H9 (cell line): ENCODE measurements around the gene TSNAX. TPM values are rescaled to one million over a fixed set of nuclear protein-coding genes. Genes with fewer than 3 reads are reported as not detected.

Experiments
- DNase-seq: peaks from one replicate; pipeline ENCODE4 v3.0.0-alpha.2; 2017
- H2AFZ ChIP-seq: one replicate; pipeline ENCODE4 v1.6.1; 2013; ENCODE audit warnings: mild to moderate bottlenecking, low read length, control low read depth, moderate library complexity
- H2AK5ac ChIP-seq: 2 replicates; pipeline ENCODE4 v1.6.1; 2013; ENCODE audit warnings: low read length, control low read depth, mixed read lengths; ENCODE audit not compliant: insufficient read length
- H2BK120ac ChIP-seq: one replicate; pipeline ENCODE4 v1.6.1; 2013; ENCODE audit warnings: low read depth, mild to moderate bottlenecking, low read length, control low read depth, inconsistent platforms; ENCODE audit not compliant: poor library complexity, severe bottlenecking
- H2BK12ac ChIP-seq: 2 replicates; pipeline ENCODE4 v1.6.1; 2013; ENCODE audit warnings: low read length, control low read depth, mixed read lengths, low read depth; ENCODE audit not compliant: insufficient read length
- H2BK15ac ChIP-seq: 2 replicates; pipeline ENCODE4 v1.6.1; 2013; ENCODE audit warnings: low read depth, low read length, control low read depth
- H2BK20ac ChIP-seq: one replicate; pipeline ENCODE4 v1.6.1; 2013; ENCODE audit warnings: low read depth, mild to moderate bottlenecking, low read length, control low read depth, inconsistent platforms; ENCODE audit not compliant: poor library complexity, severe bottlenecking
- H2BK5ac ChIP-seq: 2 replicates; pipeline ENCODE4 v1.6.1; 2013; ENCODE audit warnings: low read length, control low read depth, mixed read lengths; ENCODE audit not compliant: insufficient read length
- H3K14ac ChIP-seq: 2 replicates; pipeline ENCODE4 v1.6.1; 2013; ENCODE audit warnings: low read length, control low read depth; ENCODE audit not compliant: insufficient read depth
- H3K18ac ChIP-seq: 2 replicates; pipeline ENCODE4 v1.6.1; 2013; ENCODE audit warnings: low read depth, mild to moderate bottlenecking, mixed read lengths, low read length, control low read depth; ENCODE audit not compliant: insufficient read length
- H3K23ac ChIP-seq: 2 replicates; pipeline ENCODE4 v1.6.1; 2013; ENCODE audit warnings: low read length, control low read depth, mixed read lengths, low read depth; ENCODE audit not compliant: insufficient read length
- H3K23me2 ChIP-seq: 2 replicates; pipeline ENCODE4 v1.6.1; 2013; ENCODE audit warnings: low read depth, mild to moderate bottlenecking, mixed read lengths, low read length, control low read depth; ENCODE audit not compliant: insufficient read length, poor library complexity, severe bottlenecking
- H3K27ac ChIP-seq: 2 replicates; pipeline ENCODE4 v1.5.1; 2013; ENCODE audit warnings: low read length, control low read depth, mixed read lengths, low read depth; ENCODE audit not compliant: insufficient read length
- H3K27me3 ChIP-seq: 2 replicates; pipeline ENCODE4 v1.6.1; 2013; ENCODE audit warnings: low read length, control low read depth, inconsistent platforms; ENCODE audit not compliant: insufficient read depth
- H3K4ac ChIP-seq: 2 replicates; pipeline ENCODE4 v1.6.1; 2013; ENCODE audit warnings: low read depth, mild to moderate bottlenecking, control low read depth, inconsistent platforms, low read length, moderate library complexity
- H3K4me1 ChIP-seq: 2 replicates; pipeline ENCODE4 v1.6.1; 2013; ENCODE audit warnings: low read length, control low read depth, inconsistent platforms; ENCODE audit not compliant: insufficient read depth
- H3K4me2 ChIP-seq: 2 replicates; pipeline ENCODE4 v1.6.1; 2013; ENCODE audit warnings: low read length, control low read depth, mixed read lengths; ENCODE audit not compliant: insufficient read length, insufficient read depth
- H3K56ac ChIP-seq: 2 replicates; pipeline ENCODE4 v1.6.1; 2013; ENCODE audit warnings: low read depth, mild to moderate bottlenecking, mixed read lengths, low read length, control low read depth; ENCODE audit not compliant: insufficient read length
- H3K79me1 ChIP-seq: 2 replicates; pipeline ENCODE4 v1.6.1; 2013; ENCODE audit warnings: low read depth, mild to moderate bottlenecking, moderate library complexity, low read length, control low read depth, inconsistent platforms; ENCODE audit not compliant: insufficient read depth, poor library complexity, severe bottlenecking
- H3K79me2 ChIP-seq: 2 replicates; pipeline ENCODE4 v1.6.1; 2013; ENCODE audit warnings: low read length, control low read depth, inconsistent platforms; ENCODE audit not compliant: insufficient read depth
- H3K9ac ChIP-seq: 2 replicates; pipeline ENCODE4 v1.6.1; 2013; ENCODE audit warnings: low read length, control low read depth, mixed read lengths; ENCODE audit not compliant: insufficient read length; ENCODE audit errors: extremely low read depth
- H3K9me3 ChIP-seq: one replicate; pipeline ENCODE4 v1.6.1; 2013; ENCODE audit warnings: low read depth, low read length, inconsistent platforms; ENCODE audit not compliant: control insufficient read depth
- H3T11ph ChIP-seq: one replicate; pipeline ENCODE4 v1.6.1; 2013; ENCODE audit warnings: mild to moderate bottlenecking, low read length, control low read depth, inconsistent platforms
- H4K20me1 ChIP-seq: one replicate; pipeline ENCODE4 v1.6.1; 2013; ENCODE audit not compliant: control insufficient read depth, insufficient read length, insufficient read depth
- H4K5ac ChIP-seq: 2 replicates; pipeline ENCODE4 v1.6.1; 2013; ENCODE audit warnings: low read depth, mild to moderate bottlenecking, mixed read lengths, low read length, control low read depth; ENCODE audit not compliant: insufficient read length
- H4K8ac ChIP-seq: replicated peaks from 2 replicates; pipeline ENCODE4 v1.6.1; 2013; ENCODE audit warnings: low read length, control low read depth, mixed read lengths, low read depth; ENCODE audit not compliant: insufficient read length
- H4K91ac ChIP-seq: 2 replicates; pipeline ENCODE4 v1.6.1; 2013; ENCODE audit warnings: low read depth, mild to moderate bottlenecking, moderate library complexity, mixed read lengths, low read length, control low read depth; ENCODE audit not compliant: insufficient read length
- H3K27ac Mint-ChIP-seq, 3 experiments: 2 replicates in 2 of 3; 3 replicates in 1 of 3; pipeline ENCODE4 v1.8.0; 2020 to 2021; ENCODE audit warnings: mixed read lengths in 3 of 3, mild to moderate bottlenecking in 1 of 3, moderate library complexity in 1 of 3
- H3K27me3 Mint-ChIP-seq: 2 replicates; pipeline ENCODE4 v1.8.0; 2021; ENCODE audit warnings: low read depth, mild to moderate bottlenecking, moderate library complexity, mixed read lengths
- H3K36me3 Mint-ChIP-seq, 3 experiments: 2 replicates in 2 of 3; 3 replicates in 1 of 3; pipeline ENCODE4 v1.8.0; 2020 to 2021; ENCODE audit warnings: low read depth in 3 of 3, mixed read lengths in 3 of 3; ENCODE audit not compliant: insufficient read depth in 1 of 3
- H3K4me1 Mint-ChIP-seq, 2 experiments: 2 replicates each; pipeline ENCODE4 v1.8.0; 2020; ENCODE audit warnings: mixed read lengths in 2 of 2
- H3K4me3 Mint-ChIP-seq, 2 experiments: 2 replicates in 1 of 2; 3 replicates in 1 of 2; pipeline ENCODE4 v1.8.0; 2020 to 2021; ENCODE audit warnings: mild to moderate bottlenecking in 2 of 2, mixed read lengths in 2 of 2, moderate library complexity in 1 of 2
- H3K9me3 Mint-ChIP-seq, 2 experiments: 2 replicates in 1 of 2; 3 replicates in 1 of 2; pipeline ENCODE4 v1.8.0; 2020; ENCODE audit warnings: mild to moderate bottlenecking in 2 of 2, mixed read lengths in 2 of 2, moderate library complexity in 1 of 2
- WGBS: extraction: QIAGEN DNeasy Blood & Tissue Kit; methylation state at CpG from one replicate; pipeline ENCODE4 v1.1.7; 2013; ENCODE audit warnings: missing lambda C conversion rate, low lambda C conversion rate, mixed read lengths; ENCODE audit not compliant: insufficient read length; ENCODE audit errors: extremely low coverage; 5-methylcytosine and 5-hydroxymethylcytosine counted together
- total RNA-seq: library from RNA; stranded (reverse); gene quantifications from 2 replicates; pipeline ENCODE4 v1.2.1, GENCODE V29; 2021
- TF ChIP-seq, protein P1 (sequence below): fragments of 200-600 bp; sonication (generic); conservative IDR thresholded peaks from 3 replicates; pipeline ENCODE4 v1.8.0; 2021; ENCODE audit warnings: antibody characterized with exemption, mild to moderate bottlenecking

The TSNAX gene
- total RNA-seq, 1 experiment from 2014 or later: 39.9 TPM

- Mint-ChIP-seq H3K4me3 (no peak overlapping the region), H3K27ac (no peak overlapping the region), H3K36me3 (no peaks in the 10 kb centered on the region), H3K27me3 (no peaks in the 10 kb centered on the region), H3K4me1 (no peaks in the 10 kb centered on the region), H3K9me3 (no peaks in the 10 kb centered on the region)
- Histone ChIP-seq H3K79me2 (no peaks in the 10 kb centered on the region), H3K4me2 (no peak overlapping the region), H2BK120ac (no peak overlapping the region), H3T11ph (no peak overlapping the region), H4K20me1 (no peaks in the 10 kb centered on the region), H3K4me1 (no peaks in the 10 kb centered on the region), H2BK5ac (no peak overlapping the region), H3K9me3 (no peaks in the 10 kb centered on the region), H3K27me3 (no peaks in the 10 kb centered on the region), H3K56ac (no peak overlapping the region), H3K79me1 (no peaks in the 10 kb centered on the region), H2AFZ (no peak overlapping the region), H3K18ac (no peak overlapping the region), H4K91ac (no peak overlapping the region), H2BK12ac (no peak overlapping the region), H3K14ac (no peak overlapping the region), H4K5ac (no peak overlapping the region), H3K23ac (no peak overlapping the region), H3K9ac (no peak overlapping the region), H4K8ac (no peak overlapping the region), H2AK5ac (no peak overlapping the region), H3K23me2 (no peaks in the 10 kb centered on the region), H2BK20ac (no peak overlapping the region), H3K4ac (no peak overlapping the region), H2BK15ac (no peak overlapping the region), H3K27ac (no peak overlapping the region)
- no peak for DNase-seq
- no CpG with 5 or more reads among the region's 11 CpGs for WGBS
- TF ChIP-seq, protein P1, sequence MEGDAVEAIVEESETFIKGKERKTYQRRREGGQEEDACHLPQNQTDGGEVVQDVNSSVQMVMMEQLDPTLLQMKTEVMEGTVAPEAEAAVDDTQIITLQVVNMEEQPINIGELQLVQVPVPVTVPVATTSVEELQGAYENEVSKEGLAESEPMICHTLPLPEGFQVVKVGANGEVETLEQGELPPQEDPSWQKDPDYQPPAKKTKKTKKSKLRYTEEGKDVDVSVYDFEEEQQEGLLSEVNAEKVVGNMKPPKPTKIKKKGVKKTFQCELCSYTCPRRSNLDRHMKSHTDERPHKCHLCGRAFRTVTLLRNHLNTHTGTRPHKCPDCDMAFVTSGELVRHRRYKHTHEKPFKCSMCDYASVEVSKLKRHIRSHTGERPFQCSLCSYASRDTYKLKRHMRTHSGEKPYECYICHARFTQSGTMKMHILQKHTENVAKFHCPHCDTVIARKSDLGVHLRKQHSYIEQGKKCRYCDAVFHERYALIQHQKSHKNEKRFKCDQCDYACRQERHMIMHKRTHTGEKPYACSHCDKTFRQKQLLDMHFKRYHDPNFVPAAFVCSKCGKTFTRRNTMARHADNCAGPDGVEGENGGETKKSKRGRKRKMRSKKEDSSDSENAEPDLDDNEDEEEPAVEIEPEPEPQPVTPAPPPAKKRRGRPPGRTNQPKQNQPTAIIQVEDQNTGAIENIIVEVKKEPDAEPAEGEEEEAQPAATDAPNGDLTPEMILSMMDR: no peak
These were observed 48.6 kb downstream of the TSNAX start for GRCh38 chr1:231576804-231577718.
